HTERT RPE-1 (cell line): ENCODE measurements around the gene TSPAN16.

Experiments used
- in situ Hi-C: fragments of 300-500 bp; cut with MboI; formaldehyde crosslinking; loops from 4 replicates; pipeline ENCODE4 v1.14.3; 2020; ENCODE audit warnings: low sequenced_read_pairs

Gene TSPAN16

GRCh38 chr19:11295665-11296245 lies at the start of gene TSPAN16:
TSS of gene TSPAN16 (plus strand) at chr19:11296160. CDS start at chr19:11296298, 138 bp downstream.
- in situ Hi-C loops = no loop called here

- in situ Hi-C loops = no loop called here
These were observed 49.0 kb upstream of the TSPAN16 start for GRCh38 chr19:11246941-11247340.

GRCh38 chr19:11247391-11247790 lies 48.6 kb upstream of the TSPAN16 start:
- in situ Hi-C loops = no loop called here

- in situ Hi-C loops = no loop called here
These were observed 48.0 kb upstream of the TSPAN16 start for GRCh38 chr19:11247934-11248333.

GRCh38 chr19:11248852-11249251 lies 47.1 kb upstream of the TSPAN16 start:
- in situ Hi-C loops = no loop called here

GRCh38 chr19:11251217-11251616 lies 44.7 kb upstream of the TSPAN16 start:
- in situ Hi-C loops = no loop called here

GRCh38 chr19:11251650-11252314 lies 44.2 kb upstream of the TSPAN16 start:
- in situ Hi-C loops = no loop called here

- in situ Hi-C loops = no loop called here
These were observed 43.1 kb upstream of the TSPAN16 start for GRCh38 chr19:11252665-11253355.

- in situ Hi-C loops = no loop called here
These were observed 41.3 kb upstream of the TSPAN16 start for GRCh38 chr19:11254666-11255065.

- in situ Hi-C loops = no loop called here
These were observed 39.8 kb upstream of the TSPAN16 start for GRCh38 chr19:11256189-11256588.

- in situ Hi-C loops = no loop called here
These were observed 38.0 kb upstream of the TSPAN16 start for GRCh38 chr19:11257846-11258380.

- in situ Hi-C loops = no loop called here
These were observed 35.0 kb upstream of the TSPAN16 start for GRCh38 chr19:11260996-11261395.

GRCh38 chr19:11261431-11261970 lies 34.5 kb upstream of the TSPAN16 start:
- in situ Hi-C loops = no loop called here

GRCh38 chr19:11261971-11262839 lies 33.8 kb upstream of the TSPAN16 start, which contains the start of gene DOCK6:
TSS of gene DOCK6 (minus strand) at chr19:11262524. CDS start at chr19:11262440, 84 bp downstream.
- in situ Hi-C loops = no loop called here

GRCh38 chr19:11263726-11264125 lies 32.2 kb upstream of the TSPAN16 start:
- in situ Hi-C loops = no loop called here

GRCh38 chr19:11264452-11265176 lies 31.3 kb upstream of the TSPAN16 start:
- in situ Hi-C loops = no loop called here

GRCh38 chr19:11265177-11265784 lies 30.7 kb upstream of the TSPAN16 start:
- in situ Hi-C loops = no loop called here

GRCh38 chr19:11265785-11266236 lies 30.1 kb upstream of the TSPAN16 start:
- in situ Hi-C loops = no loop called here

GRCh38 chr19:11267316-11268085 lies 28.5 kb upstream of the TSPAN16 start:
- in situ Hi-C loops = no loop called here
